GM12801 (cell line): ENCODE results near the gene VAT1.

Experiments used
- TF ChIP-seq, protein P1 (sequence below): IDR thresholded peaks from one replicate; pipeline ENCODE4 v1.5.1; 2011; ENCODE audit warnings: control low read depth; ENCODE audit not compliant: insufficient read length; ENCODE audit errors: extremely low read depth

Gene VAT1

DNA sequence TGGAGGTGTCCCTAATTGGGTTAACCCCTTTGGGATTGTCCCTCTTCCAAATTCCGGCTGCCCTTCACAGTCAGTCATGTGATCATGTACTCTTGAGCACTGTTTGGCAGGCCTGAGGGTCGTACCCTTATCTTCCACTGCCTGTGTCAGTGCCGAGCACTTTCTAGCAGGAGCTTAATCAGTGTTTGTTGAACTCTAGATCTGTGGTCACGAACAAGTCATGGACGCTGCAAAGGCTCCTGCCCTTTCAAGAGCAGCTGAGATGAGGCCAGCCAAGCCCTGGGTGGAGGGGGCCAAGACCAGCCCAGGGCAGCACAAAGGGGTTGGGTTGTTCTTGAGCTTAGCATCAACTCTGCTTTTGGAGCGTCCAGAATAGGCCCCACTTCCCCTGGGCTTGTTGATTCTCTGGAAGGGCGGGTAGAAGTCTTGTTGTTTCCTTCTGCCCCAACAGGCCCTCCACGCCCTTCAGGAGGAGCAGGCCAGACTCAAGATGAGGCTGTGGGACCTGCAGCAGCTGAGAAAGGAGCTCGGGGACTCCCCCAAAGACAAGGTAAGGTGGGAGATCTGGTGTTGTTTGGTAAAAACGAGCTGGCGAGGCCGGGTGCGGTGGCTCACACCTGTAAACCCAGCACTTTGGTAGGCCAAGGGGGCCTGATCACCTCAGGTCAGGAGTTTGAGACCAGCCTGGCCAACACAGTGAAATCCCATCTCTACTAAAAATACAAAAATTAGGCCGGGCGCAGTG is 10.3 kb downstream of the VAT1 start:
- TF ChIP-seq, protein P1, sequence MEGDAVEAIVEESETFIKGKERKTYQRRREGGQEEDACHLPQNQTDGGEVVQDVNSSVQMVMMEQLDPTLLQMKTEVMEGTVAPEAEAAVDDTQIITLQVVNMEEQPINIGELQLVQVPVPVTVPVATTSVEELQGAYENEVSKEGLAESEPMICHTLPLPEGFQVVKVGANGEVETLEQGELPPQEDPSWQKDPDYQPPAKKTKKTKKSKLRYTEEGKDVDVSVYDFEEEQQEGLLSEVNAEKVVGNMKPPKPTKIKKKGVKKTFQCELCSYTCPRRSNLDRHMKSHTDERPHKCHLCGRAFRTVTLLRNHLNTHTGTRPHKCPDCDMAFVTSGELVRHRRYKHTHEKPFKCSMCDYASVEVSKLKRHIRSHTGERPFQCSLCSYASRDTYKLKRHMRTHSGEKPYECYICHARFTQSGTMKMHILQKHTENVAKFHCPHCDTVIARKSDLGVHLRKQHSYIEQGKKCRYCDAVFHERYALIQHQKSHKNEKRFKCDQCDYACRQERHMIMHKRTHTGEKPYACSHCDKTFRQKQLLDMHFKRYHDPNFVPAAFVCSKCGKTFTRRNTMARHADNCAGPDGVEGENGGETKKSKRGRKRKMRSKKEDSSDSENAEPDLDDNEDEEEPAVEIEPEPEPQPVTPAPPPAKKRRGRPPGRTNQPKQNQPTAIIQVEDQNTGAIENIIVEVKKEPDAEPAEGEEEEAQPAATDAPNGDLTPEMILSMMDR, result no peak

GRCh38 chr17:43010667-43011308 is 11.4 kb downstream of the VAT1 start:
- TF ChIP-seq, protein P1, result no peak

DNA sequence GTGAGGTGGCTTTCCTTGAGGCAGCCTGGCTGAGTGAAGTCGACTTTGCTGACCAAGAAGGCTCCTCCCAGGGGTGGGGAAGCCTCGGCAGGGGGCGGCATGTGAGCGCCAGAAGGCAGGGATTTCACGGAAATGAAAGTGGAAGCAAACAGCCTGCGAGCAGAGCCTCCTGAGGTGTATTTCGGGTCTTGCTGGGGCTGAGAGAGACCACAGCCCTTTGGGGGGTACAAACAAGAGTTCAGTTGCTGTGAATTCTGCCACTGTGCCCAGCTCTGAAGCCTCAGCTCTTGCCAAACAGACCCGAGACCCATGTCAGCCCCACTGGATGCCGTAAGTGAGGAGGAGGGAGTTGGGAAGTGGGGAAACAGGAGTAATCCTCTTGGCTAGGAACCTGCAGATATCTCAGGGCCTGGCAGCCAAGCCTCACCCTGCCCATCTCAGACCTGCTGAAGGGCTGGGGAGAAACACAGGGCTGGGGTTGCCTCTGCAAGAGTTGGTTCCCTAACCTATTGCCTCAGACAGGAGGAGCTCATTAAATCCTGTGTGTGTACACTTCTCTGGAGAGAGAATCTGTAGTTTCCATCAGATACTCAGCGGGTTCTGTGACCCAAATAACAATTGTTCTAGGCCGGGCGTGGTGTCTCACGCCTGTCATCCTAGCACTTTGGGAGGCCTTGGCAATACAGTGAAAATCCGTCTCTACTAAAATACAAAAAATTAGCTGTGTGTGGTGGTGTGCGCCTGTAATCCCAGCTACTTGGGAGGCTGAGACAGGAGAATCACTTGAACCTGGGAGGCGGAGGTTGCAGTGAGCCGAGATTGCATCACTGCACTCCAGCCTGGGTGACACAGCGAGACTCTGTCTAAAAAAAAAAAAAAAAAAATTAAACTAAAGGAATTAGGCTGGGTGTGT is 15.3 kb downstream of the VAT1 start, which contains the start of gene IFI35:
TSS of gene IFI35 (plus strand) at position 146 of the 913 bp plus-strand sequence. CDS start at position 310, 164 bp downstream.
- TF ChIP-seq, protein P1, result no peak

DNA sequence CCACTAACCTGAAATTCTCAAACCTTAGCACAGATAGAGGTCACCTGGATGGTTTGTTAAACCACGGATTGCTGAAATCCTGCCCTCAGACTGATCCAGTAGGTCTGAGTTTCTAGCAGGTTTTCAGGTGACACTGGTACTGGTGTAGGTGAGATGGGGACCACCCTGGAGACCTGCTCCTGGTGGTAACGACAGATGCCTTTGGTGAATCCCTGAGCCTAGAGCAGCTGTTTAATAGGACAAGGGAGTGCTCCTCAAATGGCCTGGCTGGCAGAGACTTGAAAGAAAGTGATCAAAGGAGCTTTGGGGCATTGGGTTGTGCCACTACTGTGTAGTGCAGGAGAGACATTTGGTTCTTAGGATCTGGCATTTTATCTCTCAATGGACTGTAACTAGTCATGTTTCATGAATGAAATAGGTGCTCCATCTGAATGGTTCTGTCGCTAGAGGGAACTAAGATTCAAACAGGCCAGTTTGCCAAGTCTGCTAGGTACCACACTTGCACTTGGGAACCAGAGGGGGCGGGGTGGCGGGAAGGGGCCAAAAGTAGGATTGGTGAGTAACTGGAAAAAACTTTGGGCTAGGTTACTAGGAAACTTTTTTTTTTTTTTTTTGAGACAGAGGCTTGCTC is 18.5 kb downstream of the VAT1 start:
- TF ChIP-seq, protein P1, result no peak

DNA sequence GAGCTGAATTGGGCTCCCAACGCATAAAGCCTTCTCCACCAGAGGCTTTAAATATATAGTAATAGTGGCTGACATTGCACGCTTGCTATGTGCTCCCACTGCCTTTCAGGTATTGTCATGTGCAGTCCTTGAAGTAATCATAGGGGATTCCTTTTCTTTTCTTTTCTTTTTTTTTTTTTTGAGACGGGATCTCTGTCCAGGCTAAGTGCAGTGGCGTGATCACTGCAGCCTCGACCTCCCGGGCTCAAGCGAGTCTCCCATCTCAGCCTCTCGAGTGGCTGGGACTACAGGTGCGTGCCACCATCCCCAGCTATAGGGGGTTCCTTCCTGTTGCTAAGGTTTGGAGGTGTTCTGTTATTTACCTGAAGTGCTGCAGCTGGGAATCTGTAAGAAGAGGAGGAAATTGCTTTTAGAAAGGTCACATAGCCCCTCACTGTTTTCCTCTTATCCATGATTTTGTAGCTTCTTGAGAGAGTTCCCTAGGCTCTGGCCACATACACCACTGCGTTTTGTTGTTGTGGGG is 23.1 kb downstream of the VAT1 start:
- TF ChIP-seq, protein P1, result no peak

DNA sequence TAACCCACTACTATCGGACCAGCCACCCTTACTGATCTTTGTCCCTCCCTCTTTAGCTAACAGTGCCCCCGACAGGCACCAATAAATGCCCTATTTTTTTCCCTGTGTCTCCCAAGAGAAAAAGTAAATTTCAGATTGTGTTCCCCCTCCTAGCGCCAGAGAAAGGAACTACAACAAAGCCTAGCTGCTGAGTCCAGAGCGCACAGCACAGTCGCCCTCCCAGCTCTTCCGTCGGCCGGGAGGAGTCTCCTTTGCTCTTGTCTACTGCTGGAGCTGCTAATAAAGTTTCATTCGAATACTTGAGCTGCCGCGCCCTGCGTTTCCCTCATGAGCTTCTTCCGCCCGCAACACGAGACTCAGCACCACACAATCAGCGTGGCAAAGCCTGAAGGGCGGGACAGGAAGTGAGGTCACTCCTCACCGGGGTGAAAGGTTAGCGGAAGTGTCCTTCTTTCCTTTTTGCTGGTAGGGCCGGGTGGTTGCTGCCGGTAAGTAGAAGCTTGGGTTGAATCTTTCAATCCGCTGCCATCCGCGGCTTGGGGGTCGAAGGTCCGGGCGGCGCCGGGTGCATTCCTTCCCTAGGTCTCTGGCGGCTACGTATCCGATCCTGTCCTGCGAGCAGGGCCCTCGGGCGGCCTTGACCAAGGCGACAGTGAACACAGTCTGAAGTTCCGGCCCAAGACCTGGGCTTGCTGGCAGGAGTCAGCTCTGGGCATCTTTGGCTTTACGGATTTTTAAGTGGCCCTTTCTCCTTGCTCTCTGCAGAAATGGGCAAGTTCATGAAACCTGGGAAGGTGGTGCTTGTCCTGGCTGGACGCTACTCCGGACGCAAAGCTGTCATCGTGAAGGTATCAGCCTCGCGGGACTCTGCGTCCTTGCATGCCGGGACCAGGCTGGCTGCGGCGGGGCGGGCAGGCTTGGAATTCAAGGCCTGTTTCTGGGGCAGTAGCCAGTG is 23.9 kb downstream of the VAT1 start, which contains the start of gene RPL27:
TSS of gene RPL27 (plus strand) at position 436 of the 955 bp plus-strand sequence. CDS start at position 768, 332 bp downstream.
- TF ChIP-seq, protein P1, result no peak
